UCSD-AML1 (cell line): ENCODE data around the gene PRRG1.
"Not testable (repeated sequence)": the region's sequence is repeated elsewhere in the genome, so short reads cannot be mapped to it uniquely, and the experiment has no call there.

ENCODE experiments used
- DNase-seq: peaks from one replicate; lab custom pipeline; 2025; ENCODE audit not compliant: unreplicated experiment; lab: John Stamatoyannopoulos, UW

Gene PRRG1

GRCh38 chrX:37349221-37350033 lies at the start of gene PRRG1:
Gene PRRG1, plus strand, starts transcription at chrX:37349364. Its CDS starts 56,886 bp downstream, at chrX:37406250.
- no peak for DNase-seq

- DNase-seq: no peak
Observed at GRCh38 chrX:37302569-37302968, 46.6 kb upstream of the PRRG1 start.

- not testable (repeated sequence) for DNase-seq
Observed at GRCh38 chrX:37305238-37305637, 43.9 kb upstream of the PRRG1 start.

- no peak for DNase-seq
Observed at GRCh38 chrX:37314531-37314930, 34.6 kb upstream of the PRRG1 start.

- DNase-seq: no peak
Observed at GRCh38 chrX:37315511-37316248, 33.5 kb upstream of the PRRG1 start.

- DNase-seq: peak; percentile 10
Observed at GRCh38 chrX:37320541-37321203, 28.5 kb upstream of the PRRG1 start.

GRCh38 chrX:37330642-37331041 lies 18.5 kb upstream of the PRRG1 start:
- DNase-seq: no peak

- no peak for DNase-seq
Observed at GRCh38 chrX:37331546-37331945, 17.6 kb upstream of the PRRG1 start.

- no peak for DNase-seq
Observed at GRCh38 chrX:37332055-37332454, 17.1 kb upstream of the PRRG1 start.

- DNase-seq: no peak
Observed at GRCh38 chrX:37332987-37333658, 16.0 kb upstream of the PRRG1 start.

- no peak for DNase-seq
Observed at GRCh38 chrX:37347420-37347819, 1.7 kb upstream of the PRRG1 start.

GRCh38 chrX:37348231-37348970 lies 763 bp upstream of the PRRG1 start:
- no peak for DNase-seq

GRCh38 chrX:37348971-37349220 lies 268 bp upstream of the PRRG1 start:
- DNase-seq: no peak

GRCh38 chrX:37350034-37350365 lies 836 bp downstream of the PRRG1 start:
- DNase-seq: no peak

- no peak for DNase-seq
Observed at GRCh38 chrX:37353646-37354045, 4.5 kb downstream of the PRRG1 start.

GRCh38 chrX:37357436-37357835 lies 8.3 kb downstream of the PRRG1 start:
- DNase-seq: no peak

GRCh38 chrX:37361596-37361995 lies 12.4 kb downstream of the PRRG1 start:
- no peak for DNase-seq

GRCh38 chrX:37364666-37365065 lies 15.5 kb downstream of the PRRG1 start:
- no peak for DNase-seq

GRCh38 chrX:37367946-37368345 lies 18.8 kb downstream of the PRRG1 start:
- no peak for DNase-seq

GRCh38 chrX:37370499-37371141 lies 21.5 kb downstream of the PRRG1 start:
- no peak for DNase-seq
